Common myeloid progenitor, CD34-positive (primary cell): ENCODE data around the gene SORCS1.
A peak's percentile ranks its signal among the peaks of the same experiment; 100 is the strongest.

Experiments
- CTCF ChIA-PET: fragments of 350-600 bp; sonication (Branson Sonifier 250); formaldehyde crosslinking; loops from one replicate; lab custom pipeline; 2021; ENCODE audit warnings: antibody characterized with exemption; lab: Charles Lee
- POLR2A ChIA-PET: fragments of 350-600 bp; sonication (Branson Sonifier 250); formaldehyde crosslinking; loops from one replicate; lab custom pipeline; 2021; ENCODE audit warnings: antibody characterized with exemption; lab: Charles Lee
- DNase-seq, 3 donors: peaks; one replicate each; pipeline versions ENCODE4 v3.0.0 to v3.0.0-alpha.2; 2013
- H3K27ac ChIP-seq, 2 experiments: 1 replicate in 1 of 2; 2 replicates in 1 of 2; pipeline ENCODE4 v1.7.0; 2013; ENCODE audit warnings: inconsistent platforms in 2 of 2, low read length in 2 of 2, mild to moderate bottlenecking in 2 of 2, low read depth in 1 of 2, moderate library complexity in 1 of 2; ENCODE audit not compliant: severe bottlenecking in 2 of 2, insufficient read depth in 1 of 2, poor library complexity in 1 of 2
- H3K27me3 ChIP-seq, 5 experiments: replicated peaks in 2 of 5; 1 replicate in 3 of 5; 2 replicates in 2 of 5; pipeline versions ENCODE4 v1.6.1 to v1.7.0; 2013; ENCODE audit warnings: low read length in 4 of 5, mild to moderate bottlenecking in 2 of 5, moderate library complexity in 2 of 5, inconsistent platforms in 1 of 5; ENCODE audit not compliant: insufficient read depth in 5 of 5, control insufficient read depth in 4 of 5
- H3K36me3 ChIP-seq, 4 experiments: 1 replicate in 2 of 4; 2 replicates in 2 of 4; pipeline versions ENCODE4 v1.6.1 to v1.7.0; 2013; ENCODE audit warnings: low read length in 3 of 4, control low read depth in 1 of 4, mild to moderate bottlenecking in 1 of 4; ENCODE audit not compliant: control insufficient read depth in 4 of 4, insufficient read depth in 4 of 4
- H3K4me1 ChIP-seq, 4 experiments: 1 replicate in 3 of 4; 2 replicates in 1 of 4; pipeline versions ENCODE4 v1.6.1 to v1.7.1; 2013; ENCODE audit warnings: low read length in 3 of 4, mild to moderate bottlenecking in 3 of 4, control low read depth in 1 of 4, inconsistent platforms in 1 of 4, moderate library complexity in 1 of 4; ENCODE audit not compliant: control insufficient read depth in 4 of 4, insufficient read depth in 4 of 4; ENCODE audit errors: control extremely low read depth in 1 of 4
- H3K4me3 ChIP-seq, 7 experiments: 1 replicate in 4 of 7; 2 replicates in 3 of 7; pipeline versions ENCODE4 v1.5.1 to v1.7.0; 2013; ENCODE audit warnings: mild to moderate bottlenecking in 7 of 7, low read length in 6 of 7, moderate library complexity in 6 of 7, inconsistent platforms in 2 of 7, low read depth in 2 of 7, control low read depth in 1 of 7; ENCODE audit not compliant: insufficient read depth in 4 of 7, control insufficient read depth in 1 of 7; ENCODE audit errors: extremely low read depth in 1 of 7
- H3K9me3 ChIP-seq, 5 experiments: 1 replicate in 4 of 5; 2 replicates in 1 of 5; pipeline versions ENCODE4 v1.6.1 to v1.7.1; 2013; ENCODE audit warnings: low read length in 4 of 5, mild to moderate bottlenecking in 2 of 5, inconsistent platforms in 1 of 5, low read depth in 1 of 5, moderate library complexity in 1 of 5; ENCODE audit not compliant: control insufficient read depth in 4 of 5, insufficient read depth in 2 of 5; ENCODE audit errors: control extremely low read depth in 1 of 5
- WGBS: methylation state at CpG from one replicate; pipeline ENCODE4 v1.1.5; 2013; ENCODE audit not compliant: insufficient coverage; 5-methylcytosine and 5-hydroxymethylcytosine counted together

The SORCS1 gene

DNA sequence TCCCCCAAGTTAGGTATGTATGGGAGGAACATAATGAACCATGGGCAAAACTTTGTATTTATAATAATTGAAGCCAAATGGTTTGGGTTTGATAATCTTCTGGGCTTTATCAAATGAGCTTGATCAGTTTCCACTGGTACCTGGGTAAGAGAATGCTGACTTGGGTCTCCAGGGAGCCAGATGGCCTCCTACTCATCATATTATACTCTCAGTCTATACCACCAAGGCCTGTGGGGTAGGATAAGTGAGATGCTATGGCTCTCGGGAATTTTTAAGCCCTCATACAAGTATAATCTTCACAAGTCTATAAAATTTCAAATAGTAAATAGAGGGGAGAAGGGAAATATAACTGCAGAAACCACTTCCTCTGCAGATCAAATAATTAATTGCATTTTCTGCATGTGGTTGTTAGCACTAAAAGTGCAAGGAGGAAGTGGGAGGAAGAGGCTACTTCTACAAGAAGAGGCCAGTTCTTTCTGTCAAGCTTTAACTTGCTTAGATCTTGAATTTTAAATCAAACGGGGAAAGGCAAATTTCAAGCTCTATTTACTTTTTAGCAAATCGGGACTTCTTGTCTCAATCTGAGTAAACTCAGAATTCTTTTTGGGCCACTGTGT lies 349.0 kb downstream of the SORCS1 start:
- peaks cover 0 to 38% (median 23%) of the 10 kb centered on the region in 5 experiments for H3K27me3 ChIP-seq
- ChIA-PET POLR2A (no interaction called here), CTCF (no interaction called here)
- peaks cover 23 to 50% (median 27%) of the 10 kb centered on the region in 4 experiments for H3K4me1 ChIP-seq
- H3K27ac ChIP-seq, result no peak overlapping the region
- 48% methylated on average over 2 of the region's 3 CpGs for WGBS
- no peak overlapping the region for H3K4me3 ChIP-seq
- no peaks in the 10 kb centered on the region for H3K9me3 ChIP-seq
- H3K36me3 ChIP-seq, result no peaks in the 10 kb centered on the region
- peak in 2 of 3 donors; percentile 45 to 46 for DNase-seq

DNA sequence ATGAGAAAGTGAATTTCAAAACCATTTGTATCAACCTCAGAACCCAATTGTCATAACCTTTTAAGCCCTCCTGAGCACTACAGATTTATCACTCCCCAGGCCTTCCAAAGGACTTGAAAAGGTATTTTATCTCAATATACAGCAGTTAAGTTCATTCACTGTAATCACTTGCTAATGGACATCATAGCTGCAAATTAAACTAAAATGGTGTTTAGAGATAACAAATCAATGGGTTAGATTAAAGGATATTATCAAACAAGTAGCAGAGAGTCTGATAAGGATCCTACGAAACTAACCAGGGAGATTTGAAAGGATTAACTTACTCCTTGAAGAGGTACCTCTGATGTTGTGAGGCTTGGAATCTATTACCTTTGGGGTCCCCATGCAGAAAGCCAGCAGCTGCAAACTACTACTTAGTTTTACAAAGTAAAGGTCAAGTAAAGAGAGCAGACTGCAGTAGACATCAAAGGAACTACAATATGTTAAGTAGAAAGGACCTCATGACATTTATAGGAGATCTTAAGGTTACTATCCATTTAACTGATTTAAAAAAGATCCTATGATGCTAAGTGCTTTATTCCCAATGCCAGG lies 359.4 kb downstream of the SORCS1 start:
- WGBS, result 86% methylated on average over 1 of the region's 1 CpG
- Histone ChIP-seq H3K4me3 (no peak overlapping the region), H3K9me3 (no peaks in the 10 kb centered on the region), H3K36me3 (no peaks in the 10 kb centered on the region), H3K27ac (no peak overlapping the region), H3K4me1 (peaks cover 0 to 14% (median 0%) of the 10 kb centered on the region in 4 experiments), H3K27me3 (peaks cover 0 to 34% (median 18%) of the 10 kb centered on the region in 5 experiments)
- no peak for DNase-seq
- CTCF ChIA-PET, result interaction anchor here (1.0 to 1.4 kb wide), 3 partner anchors 9 to 174 kb away, joined by 3 to 4 read pairs (median 3); no protein-coding TSS in a partner anchor
- POLR2A ChIA-PET, result no interaction called here

DNA sequence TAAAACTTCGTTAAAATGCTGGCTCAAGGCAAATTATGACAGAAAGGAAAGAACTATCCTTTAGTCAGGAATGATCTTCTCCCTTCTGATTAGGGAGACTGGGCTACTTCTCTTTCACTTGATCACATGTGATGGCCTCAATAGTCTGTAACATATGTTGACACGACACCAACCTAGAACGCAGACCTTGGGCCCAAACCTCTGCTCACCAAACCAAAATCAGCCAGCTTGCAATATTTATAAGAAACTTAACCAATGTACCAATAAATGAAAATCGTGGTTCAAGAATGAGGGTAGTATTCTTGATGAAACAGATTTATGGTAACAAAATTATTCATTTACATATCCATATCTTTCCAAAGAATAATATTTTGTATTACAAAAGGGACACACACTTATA lies 361.6 kb downstream of the SORCS1 start:
- Histone ChIP-seq H3K4me3 (no peak overlapping the region), H3K36me3 (no peaks in the 10 kb centered on the region), H3K27ac (no peak overlapping the region), H3K4me1 (peaks cover 0 to 15% (median 0%) of the 10 kb centered on the region in 4 experiments), H3K9me3 (no peaks in the 10 kb centered on the region), H3K27me3 (peaks cover 0 to 33% (median 7%) of the 10 kb centered on the region in 5 experiments)
- no peak for DNase-seq
- ChIA-PET CTCF (no interaction called here), POLR2A (no interaction called here)
- 100% methylated on average over 1 of the region's 4 CpGs for WGBS

DNA sequence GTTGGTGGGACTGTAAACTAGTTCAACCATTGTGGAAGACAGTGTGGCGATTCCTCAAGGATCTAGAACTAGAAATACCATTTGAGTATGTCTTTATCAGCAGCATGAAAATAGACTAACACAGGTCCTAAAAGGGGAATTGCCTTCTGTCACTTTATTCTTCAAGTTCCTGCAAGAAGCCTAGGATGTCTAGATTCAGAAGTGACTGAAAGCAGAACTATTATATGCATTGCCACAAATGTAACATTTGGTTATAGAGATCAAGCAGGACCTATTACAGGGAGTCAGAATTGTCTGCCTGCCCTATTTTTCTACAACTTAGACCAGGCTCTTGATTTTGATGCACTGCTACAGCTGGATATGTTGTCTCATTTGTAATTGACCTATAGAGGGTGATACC lies 364.7 kb downstream of the SORCS1 start:
- ChIA-PET POLR2A (no interaction called here), CTCF (no interaction called here)
- no peak overlapping the region for H3K4me3 ChIP-seq
- 67% methylated on average over 1 of the region's 1 CpG for WGBS
- no peaks in the 10 kb centered on the region for H3K9me3 ChIP-seq
- DNase-seq, result peak in 2 of 3 donors; percentile 25 to 30
- peaks cover 0 to 3% (median 0%) of the 10 kb centered on the region in 4 experiments for H3K4me1 ChIP-seq
- H3K36me3 ChIP-seq, result no peaks in the 10 kb centered on the region
- peaks cover 0 to 30% (median 9%) of the 10 kb centered on the region in 5 experiments for H3K27me3 ChIP-seq
- H3K27ac ChIP-seq, result no peak overlapping the region

DNA sequence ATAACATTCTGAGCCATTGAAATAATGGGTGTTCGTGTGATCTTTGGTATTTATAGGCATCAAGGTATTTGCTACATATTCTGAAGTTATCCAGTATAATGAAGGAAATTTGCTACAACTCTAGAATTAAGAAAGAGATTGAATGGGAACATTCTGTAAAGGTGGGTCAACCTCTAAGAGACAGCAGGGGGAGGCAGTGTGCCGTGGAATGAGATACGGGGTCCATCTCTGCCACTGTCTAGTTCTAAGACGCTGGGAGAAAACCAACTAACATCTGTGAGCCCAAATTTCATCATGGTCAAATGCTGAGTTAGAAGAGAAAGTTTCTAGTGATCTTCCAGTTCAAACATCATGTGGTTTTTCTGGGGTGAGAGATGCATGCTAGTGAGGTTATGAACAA lies 368.9 kb downstream of the SORCS1 start:
- no peak overlapping the region for H3K4me3 ChIP-seq
- 0% methylated on average over 3 of the region's 4 CpGs for WGBS
- no peaks in the 10 kb centered on the region for H3K9me3 ChIP-seq
- H3K27ac ChIP-seq, result no peak overlapping the region
- ChIA-PET CTCF (interaction anchor here (0.7 to 2.5 kb wide), 9 partner anchors 11 to 1011 kb away, joined by 3 to 7 read pairs (median 3); no protein-coding TSS in a partner anchor), POLR2A (no interaction called here)
- H3K36me3 ChIP-seq, result no peaks in the 10 kb centered on the region
- peaks cover 0 to 3% (median 0%) of the 10 kb centered on the region in 4 experiments for H3K4me1 ChIP-seq
- peaks cover 0 to 29% (median 7%) of the 10 kb centered on the region in 5 experiments for H3K27me3 ChIP-seq
- peak; percentile 53 to 80 (median 66) for DNase-seq

DNA sequence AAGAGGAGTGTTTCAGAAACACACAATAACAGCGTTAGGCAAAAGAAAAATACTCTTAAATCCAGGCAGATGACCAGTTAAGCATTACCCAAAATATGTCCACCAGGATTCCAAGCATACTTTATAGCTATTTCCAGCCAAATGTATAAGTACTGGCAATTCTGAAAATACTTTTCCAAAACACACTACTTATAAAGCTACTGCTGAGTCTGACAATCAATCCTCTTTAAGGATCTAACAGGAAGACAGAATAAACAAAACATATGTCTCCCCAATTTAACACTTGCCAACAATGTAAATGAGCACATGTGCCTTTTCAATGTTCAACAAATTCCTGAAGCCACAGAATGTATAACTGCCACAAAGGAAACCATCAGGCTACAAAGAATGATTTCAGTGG lies 370.9 kb downstream of the SORCS1 start:
- no CpG with 5 or more reads among the region's 1 CpG for WGBS
- POLR2A ChIA-PET, result no interaction called here

DNA sequence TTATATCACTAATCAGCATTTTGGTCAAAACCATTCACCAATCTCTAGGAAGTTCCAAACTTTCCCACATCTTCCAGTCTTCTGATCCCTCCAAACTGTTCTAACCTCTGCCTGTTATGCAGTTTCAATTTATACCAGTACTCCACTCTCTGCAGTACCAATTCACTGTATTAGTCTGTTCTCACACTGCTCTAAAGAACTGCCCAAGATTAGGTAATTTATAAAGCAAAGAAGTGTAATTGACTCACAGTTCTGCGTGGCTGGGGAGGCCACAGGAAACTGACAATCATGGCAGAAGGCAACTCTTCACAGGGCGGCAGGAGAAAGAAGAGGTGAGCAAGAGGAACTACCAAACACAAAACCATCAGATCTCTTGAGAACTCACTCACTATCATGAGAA lies 374.9 kb downstream of the SORCS1 start:
- H3K4me1 ChIP-seq, result no peaks in the 10 kb centered on the region
- H3K9me3 ChIP-seq, result peaks cover 0 to 3% (median 0%) of the 10 kb centered on the region in 5 experiments
- ChIA-PET POLR2A (no interaction called here), CTCF (interaction anchor here (0.6 kb wide), 1 partner anchor 68 kb away, joined by 3 read pairs; no protein-coding TSS in a partner anchor)
- H3K27ac ChIP-seq, result no peak overlapping the region
- WGBS, result no CpG with 5 or more reads among the region's 2 CpGs
- no peak overlapping the region for H3K4me3 ChIP-seq
- no peak for DNase-seq
- H3K36me3 ChIP-seq, result no peaks in the 10 kb centered on the region
- H3K27me3 ChIP-seq, result peaks cover 0 to 17% (median 2%) of the 10 kb centered on the region in 5 experiments

More for the DNA sequence above, 370.9 kb downstream of the SORCS1 start:
- Histone ChIP-seq H3K27ac (no peak overlapping the region), H3K27me3 (peaks cover 0 to 31% (median 7%) of the 10 kb centered on the region in 5 experiments), H3K36me3 (no peaks in the 10 kb centered on the region), H3K4me3 (no peak overlapping the region), H3K4me1 (no peaks in the 10 kb centered on the region), H3K9me3 (peaks cover 0 to 3% (median 0%) of the 10 kb centered on the region in 5 experiments)
- CTCF ChIA-PET, result interaction anchor here (1.2 kb wide), 1 partner anchor 14 kb away, joined by 3 read pairs; no protein-coding TSS in a partner anchor
- DNase-seq, result no peak
